C1 segment of cervical spinal cord (tissue), 14 donors: Measurements from ENCODE around the gene OXLD1.
A peak's percentile ranks its signal among the peaks of the same experiment; 100 is the strongest.

Experiments used
- DNase-seq, 14 donors: peaks; one replicate each; lab custom pipeline; 2025; lab: John Stamatoyannopoulos, UW

OXLD1 gene

GRCh38 chr17:81655378-81656117, 10.9 kb downstream of the OXLD1 start:
- DNase-seq, result no peak

- no peak for DNase-seq
These were observed 13.3 kb downstream of the OXLD1 start for GRCh38 chr17:81652906-81653771.

GRCh38 chr17:81651692-81652091, 14.7 kb downstream of the OXLD1 start:
- no peak for DNase-seq

GRCh38 chr17:81650951-81651350, 15.5 kb downstream of the OXLD1 start:
- no peak for DNase-seq

GRCh38 chr17:81648707-81649085, 17.7 kb downstream of the OXLD1 start:
- no peak for DNase-seq

GRCh38 chr17:81648013-81648706, 18.2 kb downstream of the OXLD1 start:
- no peak for DNase-seq

GRCh38 chr17:81647640-81648012, 18.8 kb downstream of the OXLD1 start:
- peak in 1 of 14 donors; percentile 38 for DNase-seq

- peak in 1 of 14 donors; percentile 80 for DNase-seq
These were observed 19.4 kb downstream of the OXLD1 start for GRCh38 chr17:81646869-81647600.

GRCh38 chr17:81644976-81645952, 21.1 kb downstream of the OXLD1 start:
- no peak for DNase-seq

- no peak for DNase-seq
These were observed 21.9 kb downstream of the OXLD1 start for GRCh38 chr17:81644496-81644895.

- DNase-seq, result no peak
These were observed 24.4 kb downstream of the OXLD1 start for GRCh38 chr17:81641825-81642489.

- DNase-seq, result no peak
These were observed 26.4 kb downstream of the OXLD1 start for GRCh38 chr17:81640011-81640410.

- no peak for DNase-seq
These were observed 27.7 kb downstream of the OXLD1 start for GRCh38 chr17:81638683-81639082.

- peak in 13 of 14 donors; percentile 33 to 90 (median 75) for DNase-seq
These were observed 29.7 kb downstream of the OXLD1 start, which contains the start of the genes NPLOC4 and TSPAN10 for GRCh38 chr17:81636505-81637288. TSS of gene NPLOC4 (minus strand) at chr17:81637112. CDS start at chr17:81636930, 182 bp downstream. TSS of gene TSPAN10 (plus strand) at chr17:81637196. CDS start at chr17:81642413, 5,217 bp downstream.

GRCh38 chr17:81635973-81636504, 30.4 kb downstream of the OXLD1 start:
- DNase-seq, result no peak

- DNase-seq, result no peak
These were observed 31.0 kb downstream of the OXLD1 start for GRCh38 chr17:81635431-81635830.

GRCh38 chr17:81631482-81631881, 34.9 kb downstream of the OXLD1 start:
- no peak for DNase-seq

- no peak for DNase-seq
These were observed 36.1 kb downstream of the OXLD1 start for GRCh38 chr17:81630274-81630673.
